ENCODE results near the gene CCDC39. TPM values are rescaled to one million over a fixed set of nuclear protein-coding genes. Genes with fewer than 3 reads are reported as not detected.

The CCDC39 gene
- total RNA-seq, 2 experiments from 2014 or later = not detected

GRCh38 chr3:180564676-180565075 lies 114.6 kb downstream of the CCDC39 start:
- peaks cover under 1% of the 10 kb centered on the region for H3K9me3 Mint-ChIP-seq

More at GRCh38 chr3:180564676-180565075, 114.6 kb downstream of the CCDC39 start:
- no peak overlapping the region for H3K27ac Mint-ChIP-seq
- peaks cover 6% of the 10 kb centered on the region for H3K27me3 Mint-ChIP-seq
- no peaks in the 10 kb centered on the region for H3K4me1 Mint-ChIP-seq
- CTCF ChIA-PET = no interaction called here
- no peak for DNase-seq
- no peak overlapping the region for H3K4me3 Mint-ChIP-seq
- no peaks in the 10 kb centered on the region for H3K36me3 Mint-ChIP-seq (ENCODE audit: low read depth)
- POLR2A ChIA-PET = no interaction called here

Other genes with a start within 250 kb of the CCDC39 start
- 10 to 100 TPM; 74.0 to 79.6 TPM for gene TTC14, start 77.3 kb downstream of the CCDC39 start, total RNA-seq
- gene FXR1, start 233.2 kb upstream of the CCDC39 start, total RNA-seq = 100 to 1,000 TPM; 124 to 125 TPM

Data from activated CD4-positive, alpha-beta T cell treated with anti-CD3 and anti-CD28 coated beads, Interleukin-2, amount 10 ng/mL, durations not matched to agents 7 days and 5 days (primary cell).